GM21723 (cell line): Measurements from ENCODE around the gene FARS2.
A peak's percentile ranks its signal among the peaks of the same experiment; 100 is the strongest.

Experiments used
- ATAC-seq: cut with Tn5 transposase; IDR thresholded peaks from one replicate; pipeline ENCODE4 v1.9.1; 2021; ENCODE audit warnings: mild to moderate bottlenecking, moderate library complexity; ENCODE audit not compliant: unreplicated experiment

Gene FARS2

DNA sequence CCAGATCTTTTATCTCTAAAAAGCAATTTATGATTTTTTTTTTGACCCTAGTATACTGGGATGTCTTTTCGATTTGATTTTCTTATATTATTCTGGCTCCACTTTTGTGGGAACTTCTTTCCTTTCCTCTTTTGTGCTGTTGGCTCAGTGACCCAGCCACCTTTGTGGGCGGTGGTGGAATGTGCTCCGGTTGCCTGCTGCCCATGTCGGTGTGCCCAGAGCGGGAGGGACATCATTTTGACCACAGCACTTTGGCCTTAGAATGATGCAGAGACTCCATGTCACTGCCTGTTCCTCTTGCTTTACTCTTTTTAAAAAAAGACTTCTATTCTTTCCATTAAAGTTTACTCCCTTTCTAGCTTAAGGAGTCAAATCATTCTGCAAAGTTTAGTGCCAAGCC is 198.0 kb downstream of the FARS2 start:
- no peak for ATAC-seq

DNA sequence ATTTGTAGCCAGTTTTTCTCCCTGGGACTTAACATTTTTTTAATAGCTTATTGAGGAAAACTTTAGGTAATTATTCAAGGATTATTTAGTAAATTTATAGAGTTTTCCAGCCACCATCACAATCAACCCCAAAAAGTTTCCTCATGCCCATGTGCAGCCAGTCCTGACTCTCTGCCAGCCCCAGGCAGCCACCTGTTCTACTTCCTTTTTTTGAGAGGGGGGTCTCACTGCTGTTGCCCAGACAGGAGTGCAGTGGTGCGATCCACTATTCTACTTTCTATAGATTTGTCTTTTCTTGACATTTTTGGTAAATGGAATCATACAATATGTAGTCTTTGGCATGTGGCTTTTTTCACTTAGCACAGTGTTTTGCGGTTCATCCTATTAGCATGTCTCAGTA is 200.1 kb downstream of the FARS2 start:
- ATAC-seq = no peak

DNA sequence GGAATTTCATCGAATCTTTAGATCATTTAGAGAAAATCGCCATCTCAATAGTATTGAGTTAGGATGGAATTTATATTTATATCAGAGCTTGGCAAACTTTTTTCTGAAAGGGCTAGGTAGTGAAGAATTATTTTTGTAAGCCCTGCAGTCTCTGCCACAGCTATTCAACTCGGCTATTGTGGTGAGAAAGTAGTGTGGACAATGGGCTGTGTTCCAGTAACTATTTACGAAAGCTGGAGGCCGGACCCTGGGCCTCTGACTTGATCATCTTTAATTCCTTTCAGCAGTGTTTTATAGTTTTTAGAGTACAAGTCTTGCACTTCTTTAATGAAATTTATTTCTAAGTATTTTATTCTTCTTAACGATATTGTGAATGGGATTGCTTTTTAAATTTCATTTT is 201.5 kb downstream of the FARS2 start:
- ATAC-seq = no peak

DNA sequence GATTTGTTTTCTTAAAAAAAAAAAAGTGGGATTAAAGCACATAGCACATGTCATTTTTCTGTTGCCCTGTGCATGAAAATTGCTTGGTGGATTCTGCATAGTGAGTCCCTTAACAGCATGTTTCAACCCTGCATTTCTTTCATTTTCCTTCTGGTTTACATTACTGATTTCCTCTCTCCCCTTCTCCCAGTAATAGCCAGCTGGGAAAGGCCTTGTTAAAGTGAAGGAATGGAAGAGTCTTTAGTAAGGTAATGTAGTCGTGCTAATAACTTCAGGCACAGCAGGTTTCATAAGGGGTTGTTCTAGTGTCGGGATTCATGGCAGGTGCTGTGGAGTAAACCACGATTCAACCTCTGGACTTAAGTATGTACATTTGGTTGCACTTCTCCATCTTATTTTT is 202.4 kb downstream of the FARS2 start:
- ATAC-seq = no peak

DNA sequence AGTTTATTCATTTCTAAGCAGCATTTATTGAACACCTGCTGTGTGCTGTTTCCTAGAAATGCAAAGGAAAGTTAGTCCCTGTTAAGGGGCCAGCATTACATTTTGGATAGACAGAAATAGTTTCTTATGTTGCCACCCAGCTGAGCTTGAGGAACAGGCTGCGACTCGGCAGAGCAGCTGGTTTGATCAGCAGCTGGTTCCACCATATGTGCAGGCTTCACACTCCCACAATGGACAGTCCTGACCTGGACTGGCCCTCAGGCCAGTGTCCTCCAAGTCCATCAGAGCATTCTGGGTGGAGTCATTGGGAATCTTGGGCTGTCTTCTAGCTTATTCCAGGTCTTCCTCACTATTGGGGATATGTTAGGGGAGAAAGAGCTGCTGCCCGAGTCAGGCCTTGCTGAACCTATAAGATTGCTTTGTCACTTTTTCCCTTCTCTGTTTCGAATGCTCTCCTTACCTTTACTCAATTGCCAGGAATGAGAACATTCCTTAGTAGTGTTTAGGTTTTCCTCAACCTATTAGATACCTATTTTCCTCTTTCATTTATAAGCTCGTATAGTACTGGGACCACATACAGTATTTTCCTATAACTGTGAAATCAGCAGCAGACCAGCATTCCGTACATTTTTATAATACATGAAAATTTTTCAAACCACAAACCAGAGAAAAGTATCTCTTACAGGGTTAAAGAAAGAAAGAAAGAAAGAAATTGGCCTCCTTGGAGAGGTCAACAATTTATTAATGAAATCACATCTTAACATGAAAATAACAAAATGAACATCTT is 203.0 kb downstream of the FARS2 start:
- ATAC-seq = no peak

DNA sequence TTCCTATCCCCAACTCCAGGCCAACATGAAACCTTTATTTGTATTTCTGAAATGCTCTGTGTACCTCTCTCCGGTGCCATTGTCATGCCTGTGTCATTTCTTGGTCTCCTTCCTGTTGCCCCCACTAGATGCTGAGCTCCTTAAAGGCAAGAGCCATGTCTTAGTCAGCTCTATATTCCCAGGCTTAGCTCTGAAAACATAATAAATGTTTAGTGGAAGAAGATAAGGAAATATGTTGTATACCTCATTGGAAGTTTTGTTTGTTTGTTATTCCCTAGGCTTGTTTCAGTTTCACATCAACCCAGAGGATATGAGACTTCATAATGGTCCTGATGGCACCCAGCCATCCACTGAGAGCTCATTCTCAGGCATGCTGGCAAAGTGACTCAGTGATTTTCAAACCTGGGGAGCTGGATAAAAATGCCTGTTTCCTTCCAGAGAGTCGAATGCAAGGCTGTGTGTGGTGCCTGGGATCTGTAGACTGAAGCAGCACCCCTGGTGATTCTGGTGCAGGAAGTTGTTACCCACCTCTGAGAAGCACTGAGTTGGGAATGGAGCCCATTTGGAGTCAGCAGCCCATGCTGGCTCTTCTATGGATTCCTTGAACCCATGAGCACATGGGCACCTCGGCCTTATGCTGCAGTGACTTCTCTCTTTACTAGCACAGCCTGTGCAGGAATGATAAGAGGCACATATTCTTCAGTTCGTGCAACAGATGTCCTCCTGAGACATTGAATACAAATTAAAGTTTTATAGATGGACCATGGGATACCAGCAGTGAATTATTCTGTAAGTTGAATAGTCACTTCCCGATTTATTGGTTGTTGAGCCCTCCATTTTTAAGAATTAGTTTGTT is 205.2 kb downstream of the FARS2 start:
- ATAC-seq = no peak

DNA sequence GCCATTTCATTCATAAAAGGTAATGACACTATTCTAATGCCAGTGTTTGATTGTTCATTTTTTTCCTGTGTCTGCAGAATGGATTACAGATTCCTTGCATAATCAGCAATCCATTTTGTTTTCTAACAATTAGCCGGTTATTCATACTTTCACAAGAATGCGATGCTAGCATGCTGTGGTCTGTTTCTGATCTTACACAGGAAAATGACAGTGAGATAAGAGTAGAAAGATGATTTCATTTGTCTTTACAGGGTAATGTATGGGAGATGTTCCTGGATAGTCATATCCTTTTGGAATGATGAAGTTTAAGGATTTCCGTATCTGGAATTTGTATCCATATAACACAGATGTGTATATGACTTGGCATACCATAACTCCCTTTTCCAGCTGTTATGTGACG is 207.3 kb downstream of the FARS2 start:
- no peak for ATAC-seq

DNA sequence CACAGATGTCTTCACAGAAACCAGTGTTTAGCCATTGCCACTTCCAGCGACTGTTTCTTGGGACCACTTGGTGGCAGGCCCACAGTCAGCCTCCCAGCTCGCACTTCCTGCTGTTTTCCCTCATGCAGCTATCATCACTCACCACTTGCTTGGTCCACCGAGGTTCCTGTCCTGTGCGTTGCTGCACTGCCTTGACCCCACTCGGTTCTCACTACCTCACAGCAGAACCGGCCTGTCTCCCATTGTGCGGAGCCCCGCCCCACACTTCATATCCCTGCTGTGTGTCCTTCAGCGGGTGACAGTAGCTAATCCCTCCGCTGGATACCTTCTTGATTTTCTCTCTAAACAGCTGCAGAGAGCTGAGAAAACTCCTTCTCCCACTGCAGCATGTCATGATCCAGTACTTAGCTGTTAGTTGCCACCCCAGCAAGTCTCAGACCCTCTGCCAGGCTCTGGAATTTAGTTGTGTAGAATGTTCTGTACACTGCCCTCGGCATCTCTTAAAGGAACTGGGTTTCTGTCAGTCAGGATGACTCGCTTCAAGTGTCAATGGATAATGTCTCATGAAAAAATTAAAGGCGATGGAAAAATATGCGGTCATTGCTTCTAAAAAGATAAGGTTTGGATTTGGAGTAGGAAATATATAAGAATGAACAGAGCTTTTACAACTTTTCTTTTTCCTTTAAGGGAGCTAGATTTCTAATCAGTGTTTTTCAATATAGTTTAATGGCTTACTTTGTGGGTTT is 208.0 kb downstream of the FARS2 start:
- ATAC-seq = no peak

DNA sequence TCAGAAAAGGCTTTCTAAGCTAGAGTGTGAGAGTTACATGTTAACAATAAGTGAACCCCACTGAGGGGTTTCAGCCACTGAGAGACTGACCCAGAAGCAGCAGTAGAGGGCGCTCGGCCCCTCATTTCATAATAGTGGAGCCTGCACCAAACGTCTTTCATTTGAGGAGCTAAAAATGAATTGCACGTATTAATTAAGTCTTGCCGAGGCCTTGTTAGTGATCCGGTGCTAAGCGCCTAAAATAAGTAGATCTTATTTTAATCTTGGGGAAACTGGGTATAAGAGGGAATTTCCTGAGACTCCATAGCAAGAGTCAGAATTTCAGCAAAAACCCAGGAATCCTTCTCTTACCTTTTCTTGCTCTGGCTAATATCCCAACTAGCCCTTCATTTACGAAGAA is 209.7 kb downstream of the FARS2 start:
- ATAC-seq = no peak

DNA sequence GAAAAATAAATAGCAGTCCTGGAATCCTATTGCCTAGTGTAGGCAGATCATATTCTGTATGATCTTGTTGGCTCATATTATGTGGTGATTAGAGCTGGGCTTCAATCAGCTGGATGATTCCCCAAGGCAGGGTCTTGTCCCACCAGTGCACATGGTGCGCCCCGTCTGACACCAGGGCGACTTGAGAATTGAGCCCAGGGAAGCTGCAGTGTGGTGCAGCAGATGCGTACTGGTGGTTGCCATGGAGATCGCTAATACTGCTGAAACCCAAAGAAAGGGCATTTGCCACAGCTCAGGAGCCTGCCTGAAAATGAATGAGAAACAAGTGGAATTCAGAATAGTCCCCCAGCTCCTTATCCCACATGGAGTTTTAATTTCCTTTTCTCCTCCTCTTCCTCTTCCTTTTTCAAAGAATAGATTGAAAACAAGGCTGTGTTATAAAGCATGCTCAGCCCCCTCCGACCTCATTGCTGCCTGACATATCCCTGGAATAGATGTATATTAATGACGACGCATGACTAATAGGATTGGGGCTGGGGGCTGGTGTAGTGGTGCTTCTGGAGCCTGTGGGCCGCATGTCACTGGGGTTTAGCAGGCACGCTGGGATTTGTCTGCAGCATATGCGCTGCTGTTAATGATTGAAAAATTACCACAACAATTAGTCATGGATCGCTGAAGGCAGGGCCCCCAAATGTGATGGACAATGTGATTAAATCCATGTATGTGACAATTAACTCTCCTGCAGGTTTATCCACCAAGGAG is 210.5 kb downstream of the FARS2 start:
- no peak for ATAC-seq

DNA sequence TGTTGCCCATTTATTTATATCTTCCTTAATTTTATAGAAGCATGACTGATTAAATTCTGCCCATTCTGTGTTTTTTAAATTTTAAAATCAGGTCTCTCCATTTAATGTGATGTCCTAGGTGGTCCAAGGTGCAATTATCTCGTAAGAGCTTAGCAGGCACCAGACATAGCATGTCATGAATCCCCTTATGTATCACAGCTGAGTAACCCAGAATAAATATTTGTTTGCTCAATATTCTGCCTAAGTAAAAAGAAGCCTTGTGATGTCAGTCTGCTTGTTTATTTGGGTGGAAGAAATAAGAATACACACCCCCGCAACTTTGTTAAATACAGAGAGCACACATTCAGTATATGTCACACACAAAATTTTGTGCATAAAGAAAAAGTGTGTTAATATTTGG is 211.3 kb downstream of the FARS2 start:
- ATAC-seq = no peak

DNA sequence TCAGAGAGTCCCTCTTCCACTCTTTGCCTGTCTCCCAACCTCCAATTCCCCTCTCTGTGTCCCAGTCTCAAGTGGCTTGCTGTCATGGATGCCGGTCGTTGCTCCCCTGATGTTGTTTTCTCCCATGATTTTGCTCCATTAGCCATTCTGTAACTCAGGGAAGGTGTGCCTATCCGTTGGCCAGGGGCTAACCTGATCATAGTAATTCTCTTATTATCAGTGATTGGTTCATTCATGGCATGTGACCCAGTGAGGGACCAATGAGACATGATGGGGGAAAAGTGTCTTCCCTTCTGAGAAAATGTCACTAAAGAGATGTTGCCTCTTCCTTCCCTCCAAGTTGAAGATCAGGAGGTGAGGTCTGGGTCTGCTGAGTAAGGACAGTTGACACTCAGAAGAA is 214.5 kb downstream of the FARS2 start:
- no peak for ATAC-seq

DNA sequence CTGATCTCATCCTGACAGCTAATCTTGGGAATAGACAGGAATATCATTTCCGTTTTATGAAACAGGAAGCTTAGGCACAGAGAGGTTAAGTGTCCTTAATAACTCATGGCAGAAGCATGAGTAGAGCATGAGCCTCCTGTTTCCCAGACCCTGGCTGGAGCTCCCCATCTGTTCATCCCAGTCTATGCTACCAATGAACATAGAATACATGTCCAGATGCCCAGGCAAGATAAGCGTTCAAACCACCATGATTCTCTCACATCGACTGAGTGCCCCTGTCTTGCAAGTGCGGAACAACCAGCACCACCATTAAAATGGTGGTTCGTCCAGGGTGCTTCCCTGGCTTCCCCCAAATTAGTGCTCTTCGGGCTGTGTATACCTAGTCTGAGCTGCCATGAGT is 217.1 kb downstream of the FARS2 start:
- ATAC-seq = no peak

DNA sequence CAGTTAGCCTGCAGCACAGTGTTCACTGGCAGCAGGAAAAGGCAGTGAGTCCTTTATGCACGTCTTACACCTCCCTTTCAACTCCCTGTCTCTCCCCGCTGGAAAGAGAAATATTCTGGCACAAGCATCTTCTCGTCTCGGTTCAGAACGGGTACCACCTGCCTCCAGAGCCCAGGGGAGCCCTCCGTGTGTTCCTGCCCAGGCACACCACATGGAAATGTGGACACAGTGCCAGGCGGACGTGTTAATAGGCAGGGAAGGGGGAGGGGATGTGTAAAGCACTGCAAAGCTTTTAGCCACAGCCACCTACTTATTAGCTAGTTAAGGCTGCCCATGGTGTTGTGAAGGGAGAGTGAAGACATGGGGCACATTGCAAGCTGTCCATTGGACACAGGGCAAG is 219.7 kb downstream of the FARS2 start:
- ATAC-seq = no peak

DNA sequence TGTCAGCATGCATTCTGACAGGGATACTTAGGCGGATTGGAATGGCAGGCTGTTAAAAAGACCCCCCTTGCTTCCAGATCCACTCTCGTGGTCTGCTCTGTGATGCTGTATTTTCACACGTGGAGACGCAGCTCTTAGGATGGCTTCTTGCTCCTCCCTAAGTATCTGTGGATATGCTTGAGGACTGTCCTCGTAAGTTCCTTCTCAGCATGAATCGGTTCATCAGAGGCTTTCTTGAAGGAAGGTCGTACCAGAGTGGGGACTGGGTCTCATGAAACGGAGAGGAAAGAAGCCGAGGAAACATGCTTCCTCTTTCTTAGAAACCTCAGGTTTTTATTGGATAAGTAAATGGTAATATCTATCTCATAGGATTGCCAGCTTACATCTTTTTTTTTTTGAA is 220.4 kb downstream of the FARS2 start:
- ATAC-seq = no peak

DNA sequence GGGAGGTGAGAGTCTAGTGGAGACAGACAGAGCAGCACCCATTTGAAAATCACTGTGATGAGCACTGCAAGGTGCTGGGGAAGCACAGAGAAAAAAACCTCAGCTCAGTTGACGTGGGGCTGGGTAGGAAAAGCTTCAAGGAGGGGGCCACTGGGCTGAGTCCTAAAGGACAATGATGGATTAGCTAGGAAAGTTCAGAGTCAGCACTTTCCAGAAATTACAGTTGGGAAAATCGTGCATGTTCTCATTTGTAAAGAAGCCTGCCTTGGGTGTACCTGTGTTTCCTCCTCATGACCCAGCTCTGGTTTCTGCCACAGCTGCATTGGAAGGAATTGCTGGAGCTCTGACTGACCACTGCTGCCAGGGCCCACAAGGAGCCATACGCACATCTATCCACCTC is 221.3 kb downstream of the FARS2 start:
- ATAC-seq = no peak

DNA sequence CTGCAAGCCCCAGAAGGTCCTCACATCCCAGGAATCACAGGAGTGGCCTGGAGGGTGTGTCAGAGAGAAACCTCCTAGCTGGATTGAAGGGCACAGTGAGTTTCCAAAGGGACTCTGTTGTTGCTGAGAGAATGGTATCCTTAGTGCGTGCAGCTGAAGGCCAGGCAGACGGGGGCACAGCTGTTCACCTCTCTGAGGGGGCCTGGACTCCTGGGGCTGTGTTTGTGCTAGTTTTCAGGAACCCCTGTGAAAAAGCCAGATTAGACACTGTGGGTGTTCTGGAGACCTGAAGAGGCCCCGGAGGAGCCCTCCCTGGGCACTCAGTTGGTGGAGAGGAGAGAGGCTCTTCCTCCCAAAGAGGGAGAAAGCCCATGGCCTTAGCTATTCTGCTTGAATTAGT is 223.4 kb downstream of the FARS2 start:
- ATAC-seq = no peak

DNA sequence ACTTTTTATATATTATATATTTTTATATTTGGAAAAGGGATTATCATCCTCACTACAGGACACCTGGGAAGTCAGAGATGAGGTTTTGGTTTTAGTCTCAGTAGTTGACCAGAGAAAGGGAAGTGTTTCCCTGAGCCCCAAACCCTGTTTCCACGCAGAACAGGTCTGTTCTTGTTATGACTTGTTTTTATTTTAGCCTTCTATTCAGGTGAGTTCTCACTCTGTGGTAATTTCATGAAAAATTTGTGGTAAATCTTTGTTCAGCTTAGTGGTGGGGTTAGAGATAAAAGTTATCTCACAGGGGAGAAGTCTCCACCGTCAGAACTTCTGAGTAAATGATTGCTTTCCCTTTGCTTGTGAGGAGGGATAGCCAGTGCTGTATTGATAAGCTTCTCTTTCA is 224.9 kb downstream of the FARS2 start:
- ATAC-seq = peak; percentile 90

DNA sequence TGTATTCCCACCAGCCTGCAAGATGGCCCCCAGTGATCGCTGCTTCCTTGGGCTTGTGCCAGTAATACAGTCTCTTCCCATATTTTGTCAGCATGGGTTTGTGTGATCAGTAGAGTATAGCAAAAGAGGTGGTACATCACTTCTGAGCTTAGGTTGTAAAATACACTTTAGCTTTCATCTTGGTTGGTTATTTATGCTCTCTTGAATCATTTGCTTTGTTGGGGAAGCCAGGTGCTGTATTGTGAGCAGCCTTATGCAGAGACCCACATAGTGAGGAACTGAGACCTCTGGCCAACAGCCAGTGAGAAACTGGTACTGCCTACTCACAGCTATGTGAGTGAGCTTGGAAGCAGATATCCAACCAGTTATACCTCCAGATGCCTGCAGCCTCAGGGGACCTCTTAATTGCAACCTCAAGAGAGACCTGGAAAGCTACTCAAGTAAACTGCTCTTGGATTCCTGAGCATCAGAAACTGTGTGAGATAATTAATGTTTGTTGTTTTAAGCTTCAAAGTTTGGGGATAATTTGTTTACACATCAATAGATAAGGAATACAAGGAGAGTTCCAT is 229.3 kb downstream of the FARS2 start:
- ATAC-seq = no peak

DNA sequence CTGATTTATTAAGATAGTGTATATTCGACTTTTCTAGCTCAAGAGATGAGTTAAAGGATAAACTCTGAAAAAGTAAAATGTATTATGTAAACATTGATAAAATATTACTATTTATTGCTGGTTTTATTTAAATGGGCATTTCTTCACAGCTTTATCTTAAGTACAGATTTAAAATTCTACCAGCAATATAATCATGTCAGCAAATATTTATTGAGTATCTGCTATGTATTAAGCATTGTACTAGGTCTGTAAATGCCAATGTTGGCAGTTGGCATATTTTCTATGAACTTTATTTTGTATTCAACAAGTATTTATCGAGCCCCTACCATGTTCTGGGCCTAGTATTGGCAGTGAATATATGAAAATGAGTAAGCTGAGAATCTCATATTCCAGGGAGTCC is 231.0 kb downstream of the FARS2 start:
- no peak for ATAC-seq

DNA sequence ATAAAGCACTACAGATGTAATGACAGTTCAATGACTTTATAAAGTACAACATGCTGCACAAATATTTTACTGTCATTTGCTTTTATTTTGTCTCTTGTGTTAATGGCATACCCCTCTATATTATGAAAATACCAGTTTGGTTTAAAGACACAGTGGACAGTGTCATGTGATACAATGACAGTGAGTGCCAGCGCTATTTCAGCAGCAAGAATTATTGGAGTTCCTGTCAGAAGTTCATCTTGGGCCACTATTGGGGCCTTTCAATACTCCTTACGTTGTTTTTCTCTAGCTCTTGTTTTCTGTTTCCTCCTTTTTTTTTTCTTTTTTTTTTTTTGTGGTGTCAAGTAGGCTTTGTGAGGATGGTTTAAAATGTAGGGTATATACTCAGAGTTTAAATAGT is 232.5 kb downstream of the FARS2 start:
- no peak for ATAC-seq
